PC-3 (cell line): ENCODE measurements around the gene DEFB131B. TPM values are rescaled to one million over a fixed set of nuclear protein-coding genes. Genes with fewer than 3 reads are reported as not detected.
"Not testable (repeated sequence)": the region's sequence is repeated elsewhere in the genome, so short reads cannot be mapped to it uniquely, and the experiment has no call there.

ENCODE experiments used
- ATAC-seq: fragments of 200-7000 bp; cut with Tn5 transposase; 2 replicates; pipeline ENCODE4 v1.9.1; 2020; ENCODE audit warnings: mild to moderate bottlenecking, moderate library complexity
- BruUV-seq: library from RNA; stranded (reverse); fragments of 400-500 nt; replicated peaks from 2 replicates; lab custom pipeline; 2021; lab: Mats Ljungman, UMichigan
- CTCF ChIA-PET: fragments of 300-600 bp; sonication (Branson Sonifier 250); formaldehyde crosslinking; loops from one replicate; lab custom pipeline; 2022; ENCODE audit warnings: antibody characterized with exemption; lab: Charles Lee
- POLR2A ChIA-PET: fragments of 300-600 bp; sonication (Branson Sonifier 250); formaldehyde crosslinking; loops from one replicate; lab custom pipeline; 2022; ENCODE audit warnings: antibody characterized with exemption; ENCODE audit not compliant: unreplicated experiment; lab: Charles Lee
- DNase-seq: peaks from one replicate; pipeline ENCODE4 v3.0.0-alpha.2; 2015
- H2AFZ ChIP-seq: fragments of 300-600 bp; sonication (generic); 2 replicates; pipeline ENCODE4 v1.6.0; 2016; ENCODE audit warnings: antibody characterized with exemption, low read length
- H3F3A ChIP-seq: fragments of 300-600 bp; sonication (generic); one replicate; pipeline ENCODE4 v1.6.0; 2017; ENCODE audit warnings: antibody characterized with exemption, low read length, control low read depth, mild to moderate bottlenecking; ENCODE audit not compliant: unreplicated experiment
- H3K27ac ChIP-seq: fragments of 300-600 bp; sonication (generic); 2 replicates; pipeline ENCODE4 v1.5.1; 2016; ENCODE audit warnings: mild to moderate bottlenecking, low read length
- H3K27me3 ChIP-seq: fragments of 300-600 bp; sonication (generic); 2 replicates; pipeline ENCODE4 v1.6.1; 2016; ENCODE audit warnings: low read length, mixed read lengths
- H3K36me3 ChIP-seq: fragments of 300-600 bp; sonication (generic); 2 replicates; pipeline ENCODE4 v1.6.1; 2016; ENCODE audit warnings: low read depth, mixed run types, low read length, mixed read lengths
- H3K4me1 ChIP-seq: fragments of 300-600 bp; sonication (generic); 2 replicates; pipeline ENCODE4 v1.5.1; 2016; ENCODE audit warnings: low read length; ENCODE audit not compliant: insufficient read depth
- H3K4me2 ChIP-seq: fragments of 300-600 bp; sonication (generic); 2 replicates; pipeline ENCODE4 v1.6.0; 2016; ENCODE audit warnings: low read length
- H3K4me3 ChIP-seq: fragments of 300-600 bp; sonication (generic); 2 replicates; pipeline ENCODE4 v1.5.1; 2016; ENCODE audit warnings: mild to moderate bottlenecking, low read length, mixed read lengths
- H3K79me2 ChIP-seq: fragments of 300-600 bp; sonication (generic); 2 replicates; pipeline ENCODE4 v1.6.1; 2017; ENCODE audit warnings: low read length, mixed read lengths
- H3K9ac ChIP-seq: fragments of 300-600 bp; sonication (generic); 2 replicates; pipeline ENCODE4 v1.6.0; 2016; ENCODE audit warnings: mild to moderate bottlenecking, low read length
- H3K9me2 ChIP-seq: fragments of 300-600 bp; sonication (generic); replicated peaks from 2 replicates; pipeline ENCODE4 v1.6.1; 2016; ENCODE audit warnings: mixed run types, low read length, mixed read lengths
- H3K9me3 ChIP-seq: fragments of 300-600 bp; sonication (generic); 2 replicates; pipeline ENCODE4 v1.6.1; 2016; ENCODE audit warnings: low read length, mixed read lengths
- H4K20me1 ChIP-seq: fragments of 300-600 bp; sonication (generic); 2 replicates; pipeline ENCODE4 v1.6.1; 2016; ENCODE audit warnings: low read length, mixed read lengths
- EZH2 ChIP-seq: fragments of 300-600 bp; sonication (generic); IDR thresholded peaks from one replicate; pipeline ENCODE4 v1.6.1; 2017; ENCODE audit warnings: antibody characterized with exemption, mild to moderate bottlenecking, low read length; ENCODE audit not compliant: unreplicated experiment
- EZH2phosphoT487 ChIP-seq: fragments of 300-600 bp; sonication (generic); IDR thresholded peaks from 2 replicates; pipeline ENCODE4 v1.6.1; 2018; ENCODE audit warnings: mild to moderate bottlenecking, antibody characterized with exemption, low read length, borderline replicate concordance
- intact Hi-C: fragments of 100-400 bp; cut with micrococcal nuclease; formaldehyde crosslinking; loops from 2 replicates; pipeline ENCODE4 v1.9.0; 2023
- total RNA-seq: library from RNA; depleted of rRNA; stranded (reverse); fragments of >200 nt; gene quantifications from 2 replicates; pipeline ENCODE4 v1.2.3, GENCODE V29; 2014
- TF ChIP-seq, protein P1 (sequence below): fragments of 300-600 bp; sonication (generic); conservative IDR thresholded peaks from 2 replicates; pipeline ENCODE4 v1.5.1; 2017; ENCODE audit warnings: antibody characterized with exemption, low read depth, mild to moderate bottlenecking, low read length

Gene DEFB131B
- total RNA-seq, 1 experiment from 2014 or later: not detected

DNA sequence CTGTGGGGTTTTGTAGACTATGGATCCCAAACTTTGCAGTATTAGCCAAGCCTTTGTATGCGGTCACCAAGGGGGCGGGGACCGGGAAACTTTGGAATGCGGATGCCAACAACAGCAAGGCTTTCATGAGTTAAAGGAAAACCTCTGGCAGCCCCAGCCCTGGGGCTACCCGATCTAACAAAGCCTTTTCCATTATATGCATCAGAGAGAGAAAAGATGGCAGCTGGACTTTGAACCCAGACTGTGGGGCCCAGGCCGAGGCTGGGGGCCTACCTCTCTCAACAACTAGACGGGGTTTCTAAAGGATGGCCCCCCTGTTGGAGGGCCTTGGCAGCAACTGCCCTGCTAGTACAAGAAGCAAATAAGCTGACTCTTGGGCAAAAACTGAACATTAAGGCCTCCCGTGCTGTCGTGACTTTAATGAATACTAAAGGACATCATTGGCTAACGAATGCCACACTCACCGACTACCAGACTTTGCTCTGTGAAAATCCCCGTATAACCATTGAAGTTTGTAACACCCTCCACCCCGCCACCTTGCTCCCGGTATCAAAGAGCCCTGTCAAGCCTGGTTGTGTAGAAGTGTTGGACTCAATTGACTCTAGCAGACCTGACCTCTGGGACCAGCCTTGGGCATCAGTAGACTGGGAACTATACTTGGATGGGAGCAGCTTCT lies 10.2 kb downstream of the DEFB131B start:
- intact Hi-C loops, H3K79me2 ChIP-seq, ATAC-seq, H3K9me2 ChIP-seq, H3K27me3 ChIP-seq, POLR2A ChIA-PET, H3F3A ChIP-seq, H3K36me3 ChIP-seq, H3K4me2 ChIP-seq, DNase-seq, H3K4me1 ChIP-seq, CTCF ChIA-PET, H3K9ac ChIP-seq, H3K4me3 ChIP-seq, BruUV-seq, H4K20me1 ChIP-seq, H3K27ac ChIP-seq, H2AFZ ChIP-seq, H3K9me3 ChIP-seq: not testable (repeated sequence)

DNA sequence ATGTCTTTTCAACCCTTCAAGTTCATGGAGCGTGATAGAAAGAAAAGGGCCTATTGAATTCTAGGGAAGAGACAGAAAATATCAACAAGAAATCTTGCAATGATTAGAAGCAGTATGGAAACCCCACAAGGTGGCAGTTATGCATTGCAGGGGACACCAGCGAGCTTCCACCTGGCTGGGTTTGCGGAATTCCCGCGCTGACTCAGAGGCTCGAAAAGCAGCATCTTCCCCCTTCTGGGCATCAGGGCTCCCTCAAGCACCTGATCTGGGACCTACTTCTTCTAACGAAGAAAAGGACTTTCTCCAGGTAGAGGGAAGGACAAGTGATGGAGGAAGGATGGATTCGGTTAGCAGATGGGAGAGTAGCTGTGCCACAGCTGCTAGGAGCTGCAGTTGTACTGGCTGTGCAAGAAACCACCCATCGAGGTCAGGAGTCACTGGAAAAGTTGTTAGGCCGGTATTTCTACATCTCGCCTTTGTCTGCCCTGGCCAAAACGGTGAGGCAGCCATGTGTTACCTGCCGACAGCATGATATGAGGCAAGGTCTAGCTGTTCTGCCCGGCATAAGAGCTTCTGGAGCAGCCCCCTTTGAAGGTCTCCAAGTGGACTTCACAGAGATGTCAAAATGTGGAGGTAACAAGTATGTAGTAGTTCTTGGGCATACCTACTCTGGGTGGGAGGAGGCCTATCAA lies 11.1 kb downstream of the DEFB131B start:
- H3K9me3 ChIP-seq, H3K36me3 ChIP-seq, H3K27me3 ChIP-seq, H3K9ac ChIP-seq, BruUV-seq, intact Hi-C loops, H3K79me2 ChIP-seq, H3K4me3 ChIP-seq, H3K4me2 ChIP-seq, H3K27ac ChIP-seq, H3F3A ChIP-seq, H4K20me1 ChIP-seq, ATAC-seq, POLR2A ChIA-PET, H3K9me2 ChIP-seq, CTCF ChIA-PET, H2AFZ ChIP-seq, H3K4me1 ChIP-seq: not testable (repeated sequence)
- DNase-seq: peak; percentile 45

DNA sequence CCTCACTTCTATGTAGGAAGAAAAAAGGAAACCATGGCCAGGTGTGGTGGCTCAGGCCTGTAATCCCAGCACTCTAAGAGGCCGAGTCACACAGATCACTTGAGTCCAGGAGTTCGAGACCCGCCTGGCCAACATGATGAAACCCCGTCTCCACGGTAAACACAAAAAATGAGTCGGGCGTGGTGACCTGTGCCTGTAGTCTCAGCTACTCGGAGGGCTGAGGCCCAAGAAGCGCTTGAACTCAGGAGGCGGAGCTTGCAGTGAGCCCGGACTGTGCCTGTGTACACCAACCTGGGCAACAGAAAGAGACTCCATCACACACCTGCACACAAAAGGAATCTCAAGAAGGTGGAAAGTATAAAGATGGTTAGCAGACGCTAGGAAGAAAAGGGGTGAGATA lies 17.7 kb downstream of the DEFB131B start:
- ATAC-seq (no peak), DNase-seq (no peak)
- ChIA-PET POLR2A (no interaction called here), CTCF (no interaction called here)
- Histone ChIP-seq H3K36me3 (no peaks in the 10 kb centered on the region), H3K4me1 (no peaks in the 10 kb centered on the region), H3K27me3 (no peaks in the 10 kb centered on the region), H3K9me2 (no peaks in the 10 kb centered on the region), H2AFZ (no peak overlapping the region), H3K4me3 (no peak overlapping the region), H3K4me2 (no peak overlapping the region), H3K9ac (no peak overlapping the region), H3F3A (no peaks in the 10 kb centered on the region), H4K20me1 (no peaks in the 10 kb centered on the region), H3K79me2 (no peaks in the 10 kb centered on the region), H3K9me3 (no peaks in the 10 kb centered on the region), H3K27ac (no peak overlapping the region)
- no peak for TF ChIP-seq EZH2phosphoT487
- TF ChIP-seq, protein P1, sequence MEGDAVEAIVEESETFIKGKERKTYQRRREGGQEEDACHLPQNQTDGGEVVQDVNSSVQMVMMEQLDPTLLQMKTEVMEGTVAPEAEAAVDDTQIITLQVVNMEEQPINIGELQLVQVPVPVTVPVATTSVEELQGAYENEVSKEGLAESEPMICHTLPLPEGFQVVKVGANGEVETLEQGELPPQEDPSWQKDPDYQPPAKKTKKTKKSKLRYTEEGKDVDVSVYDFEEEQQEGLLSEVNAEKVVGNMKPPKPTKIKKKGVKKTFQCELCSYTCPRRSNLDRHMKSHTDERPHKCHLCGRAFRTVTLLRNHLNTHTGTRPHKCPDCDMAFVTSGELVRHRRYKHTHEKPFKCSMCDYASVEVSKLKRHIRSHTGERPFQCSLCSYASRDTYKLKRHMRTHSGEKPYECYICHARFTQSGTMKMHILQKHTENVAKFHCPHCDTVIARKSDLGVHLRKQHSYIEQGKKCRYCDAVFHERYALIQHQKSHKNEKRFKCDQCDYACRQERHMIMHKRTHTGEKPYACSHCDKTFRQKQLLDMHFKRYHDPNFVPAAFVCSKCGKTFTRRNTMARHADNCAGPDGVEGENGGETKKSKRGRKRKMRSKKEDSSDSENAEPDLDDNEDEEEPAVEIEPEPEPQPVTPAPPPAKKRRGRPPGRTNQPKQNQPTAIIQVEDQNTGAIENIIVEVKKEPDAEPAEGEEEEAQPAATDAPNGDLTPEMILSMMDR: no peak
- no peak for TF ChIP-seq EZH2
- intact Hi-C loops: no loop called here
- no TSS peak for BruUV-seq

DNA sequence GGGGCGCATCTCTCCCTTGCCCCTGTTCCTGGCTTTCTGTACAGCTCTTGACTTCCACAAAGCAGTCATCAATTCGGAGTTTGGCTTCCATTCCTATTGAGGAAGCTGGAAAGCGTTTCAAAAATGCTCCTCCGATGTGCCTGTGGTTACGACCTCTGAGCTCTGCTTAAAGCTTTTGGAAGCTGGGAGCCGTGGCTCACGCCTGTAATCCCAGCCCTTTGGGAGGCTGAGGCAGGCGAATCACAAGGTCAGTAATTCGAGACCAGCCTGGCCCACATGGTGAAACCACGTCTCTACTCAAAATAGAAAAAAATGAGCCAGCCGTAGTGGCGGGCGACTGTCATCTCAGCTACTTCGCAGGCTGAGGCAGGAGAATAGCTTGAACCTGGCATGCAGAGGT lies 22.9 kb downstream of the DEFB131B start:
- H3K4me2 ChIP-seq, intact Hi-C loops, H3K9me2 ChIP-seq, H2AFZ ChIP-seq, POLR2A ChIA-PET, H3K4me3 ChIP-seq, H3K79me2 ChIP-seq, H3F3A ChIP-seq, BruUV-seq, H3K9me3 ChIP-seq, H3K4me1 ChIP-seq, H3K36me3 ChIP-seq, H3K27ac ChIP-seq, DNase-seq, ATAC-seq, H3K9ac ChIP-seq, H3K27me3 ChIP-seq, CTCF ChIA-PET, H4K20me1 ChIP-seq: not testable (repeated sequence)
